GM23338 (cell line): ENCODE data around the gene VMP1. TPM values are rescaled to one million over a fixed set of nuclear protein-coding genes. Genes with fewer than 3 reads are reported as not detected.

Experiments
- ATAC-seq: fragments of 200-7000 bp; cut with Tn5 transposase; 3 replicates; pipeline ENCODE4 v1.9.1; 2020
- DNase-seq: peaks from one replicate; pipeline ENCODE4 v3.0.0-alpha.2; 2015; ENCODE audit warnings: low spot score
- H2AFZ ChIP-seq: fragments of 200-600 bp; sonication (generic); 2 replicates; pipeline ENCODE4 v1.8.0; 2016; ENCODE audit warnings: antibody characterized with exemption, mild to moderate bottlenecking, moderate library complexity
- H3F3A ChIP-seq: fragments of 200-600 bp; sonication (generic); replicated peaks from 2 replicates; pipeline ENCODE4 v1.8.0; 2017; ENCODE audit warnings: antibody characterized with exemption, mixed run types, low read depth
- H3K27ac ChIP-seq: fragments of 200-600 bp; sonication (generic); 2 replicates; pipeline ENCODE4 v1.6.1; 2016; ENCODE audit warnings: low read depth
- H3K27me3 ChIP-seq: fragments of 200-600 bp; sonication (generic); 2 replicates; pipeline ENCODE4 v1.8.0; 2016; ENCODE audit warnings: mild to moderate bottlenecking, mixed run types, moderate library complexity; ENCODE audit not compliant: insufficient read depth
- H3K36me3 ChIP-seq: fragments of 200-600 bp; sonication (generic); 2 replicates; pipeline ENCODE4 v1.8.0; 2016; ENCODE audit warnings: mild to moderate bottlenecking; ENCODE audit not compliant: insufficient read depth
- H3K4me1 ChIP-seq: fragments of 200-600 bp; sonication (generic); 2 replicates; pipeline ENCODE4 v1.8.0; 2016; ENCODE audit warnings: mild to moderate bottlenecking, moderate library complexity; ENCODE audit not compliant: insufficient read depth
- H3K4me2 ChIP-seq: fragments of 200-600 bp; sonication (generic); 2 replicates; pipeline ENCODE4 v1.7.1; 2017; ENCODE audit warnings: mixed run types
- H3K4me3 ChIP-seq: fragments of 200-600 bp; sonication (generic); 2 replicates; pipeline ENCODE4 v1.6.1; 2016; ENCODE audit warnings: mixed run types
- H3K79me2 ChIP-seq: fragments of 200-600 bp; sonication (generic); replicated peaks from 2 replicates; pipeline ENCODE4 v1.8.0; 2017; ENCODE audit warnings: mild to moderate bottlenecking; ENCODE audit not compliant: insufficient read depth
- H3K9me2 ChIP-seq: fragments of 200-600 bp; sonication (generic); 2 replicates; pipeline ENCODE4 v1.8.0; 2017; ENCODE audit not compliant: insufficient read depth
- H4K20me1 ChIP-seq: fragments of 200-600 bp; sonication (generic); replicated peaks from 2 replicates; pipeline ENCODE4 v1.8.0; 2017; ENCODE audit warnings: mild to moderate bottlenecking; ENCODE audit not compliant: insufficient read depth
- H3K27ac Mint-ChIP-seq: 2 replicates; pipeline ENCODE4 v1.8.0; 2020; ENCODE audit warnings: inconsistent platforms, mild to moderate bottlenecking, moderate library complexity, mixed read lengths
- H3K27me3 Mint-ChIP-seq: 3 replicates; pipeline ENCODE4 v1.8.0; 2022; ENCODE audit warnings: low read depth, mild to moderate bottlenecking, moderate library complexity, mixed read lengths, inconsistent platforms; ENCODE audit not compliant: insufficient read depth, poor library complexity
- H3K36me3 Mint-ChIP-seq: 3 replicates; pipeline ENCODE4 v1.8.0; 2021; ENCODE audit warnings: low read depth, mild to moderate bottlenecking, inconsistent platforms, moderate library complexity, mixed read lengths
- H3K4me1 Mint-ChIP-seq: 3 replicates; pipeline ENCODE4 v1.8.0; 2020; ENCODE audit warnings: mild to moderate bottlenecking, inconsistent platforms, mixed read lengths
- H3K4me3 Mint-ChIP-seq: 3 replicates; pipeline ENCODE4 v1.8.0; 2021; ENCODE audit warnings: moderate library complexity, mild to moderate bottlenecking, inconsistent platforms, mixed read lengths
- H3K9me3 Mint-ChIP-seq: 3 replicates; pipeline ENCODE4 v1.8.0; 2020; ENCODE audit warnings: moderate library complexity, mild to moderate bottlenecking, inconsistent platforms, mixed read lengths
- CREB1 ChIP-seq: fragments of 250-450 bp; sonication (Bioruptor Pico); IDR thresholded peaks from 2 replicates; pipeline ENCODE4 v1.5.0; 2020; ENCODE audit warnings: low read depth, mild to moderate bottlenecking, moderate library complexity
- CTCF ChIP-seq, 2 experiments: fragments of 200-600 bp in 1 of 2; sonication (generic) in 1 of 2; conservative IDR thresholded peaks; 2 replicates each; pipeline versions ENCODE4 v1.5.1 to v1.6.1; 2016 to 2017; ENCODE audit warnings: antibody characterized with exemption in 2 of 2, low read depth in 2 of 2, mild to moderate bottlenecking in 2 of 2, moderate library complexity in 1 of 2
- ETS1 ChIP-seq: IDR thresholded peaks from 2 replicates; pipeline ENCODE4 v1.6.1; 2016; ENCODE audit warnings: antibody characterized with exemption
- EZH2 ChIP-seq: fragments of 200-600 bp; sonication (generic); IDR thresholded peaks from one replicate; pipeline ENCODE4 v1.8.0; 2017; ENCODE audit warnings: antibody characterized with exemption, mild to moderate bottlenecking, low read depth; ENCODE audit not compliant: unreplicated experiment
- JUNB ChIP-seq: IDR thresholded peaks from one replicate; pipeline ENCODE4 v1.6.1; 2016; ENCODE audit warnings: antibody characterized with exemption; ENCODE audit not compliant: unreplicated experiment
- NANOG ChIP-seq: IDR thresholded peaks from 2 replicates; pipeline ENCODE4 v1.6.1; 2016; ENCODE audit warnings: antibody characterized with exemption, borderline replicate concordance
- ZNF114 ChIP-seq: fragments of 250-450 bp; sonication (Bioruptor Pico); IDR thresholded peaks from 2 replicates; pipeline ENCODE4 v1.5.0; 2020; ENCODE audit warnings: mild to moderate bottlenecking, moderate library complexity
- ZNF462 ChIP-seq: fragments of 250-450 bp; sonication (Bioruptor Pico); IDR thresholded peaks from 2 replicates; pipeline ENCODE4 v1.5.0; 2020; ENCODE audit warnings: mild to moderate bottlenecking, moderate library complexity
- polyA plus RNA-seq: library from polyadenylated mRNA; unstranded; fragments of >200 nt; fragmentation: Nextera tagmentation; extraction: Ambion mirVana; gene quantifications from 2 replicates; pipeline ENCODE4 v1.2.1, GENCODE V29; 2016
- total RNA-seq: library from RNA; depleted of rRNA; stranded (reverse); fragments of >200 nt; shearing (Covaris generic); gene quantifications from 2 replicates; pipeline ENCODE4 v1.2.3, GENCODE V29; 2014

VMP1 gene
- total and polyA plus RNA-seq, 2 experiments from 2014 or later = 70.1 to 112 TPM

DNA sequence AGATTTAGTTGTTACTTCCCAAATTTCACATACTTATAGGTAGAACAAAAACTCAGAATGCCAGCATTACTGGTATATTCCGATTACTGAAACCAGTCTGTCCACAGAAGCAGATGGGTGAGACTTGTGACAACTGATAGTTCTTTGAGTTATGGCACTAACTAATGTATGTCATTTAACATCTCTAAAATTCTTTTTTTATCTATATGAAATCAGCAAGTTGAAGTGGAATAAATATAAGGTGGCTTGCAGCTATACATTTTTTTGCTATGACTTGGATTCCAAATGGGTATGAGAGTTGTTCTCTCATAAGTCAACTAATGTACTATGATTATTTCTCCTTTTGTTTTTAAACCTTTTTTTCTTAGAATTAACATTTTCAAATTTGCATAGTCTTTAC lies 69.1 kb downstream of the VMP1 start (continued):
- no peak for TF ChIP-seq EZH2
- no peak for TF ChIP-seq ETS1
- no peak for TF ChIP-seq CTCF (conservative IDR thresholded peaks at IDR 0.05; ENCODE audit: low read depth in 2 of 2)
- TF ChIP-seq ZNF114 (CRISPR knock-in tag) = no peak
- TF ChIP-seq NANOG = no peak
- TF ChIP-seq CREB1 (CRISPR knock-in tag) = no peak
- TF ChIP-seq JUNB = no peak

GRCh38 chr17:59777033-59777432 lies 69.6 kb downstream of the VMP1 start:
- Mint-ChIP-seq H3K9me3 (no peaks in the 10 kb centered on the region), H3K27ac (no peak overlapping the region), H3K4me3 (no peak overlapping the region), H3K4me1 (no peaks in the 10 kb centered on the region), H3K36me3 (peaks cover 13% of the 10 kb centered on the region), H3K27me3 (no peaks in the 10 kb centered on the region)
- no peak for DNase-seq
- H3K27me3 ChIP-seq = no peaks in the 10 kb centered on the region
- ATAC-seq = no peak
- no peaks in the 10 kb centered on the region for H3K9me2 ChIP-seq
- H3K27ac ChIP-seq = no peak overlapping the region
- H3K4me2 ChIP-seq = no peak overlapping the region
- TF ChIP-seq ZNF462 = no peak
- H3K4me1 ChIP-seq = no peaks in the 10 kb centered on the region
- peaks cover 3% of the 10 kb centered on the region; the same call in 1 of the 2 replicates for H3F3A ChIP-seq
- H3K79me2 ChIP-seq = no peaks in the 10 kb centered on the region
- no peak overlapping the region for H3K4me3 ChIP-seq
- no peaks in the 10 kb centered on the region for H4K20me1 ChIP-seq
- no peak overlapping the region for H2AFZ ChIP-seq
- H3K36me3 ChIP-seq = no peaks in the 10 kb centered on the region; the same call in 1 of the 2 replicates
